Keratinocyte (primary cell): Measurements from ENCODE around the gene FGF12.

ENCODE experiments used
- CTCF ChIP-seq, 3 experiments: IDR thresholded peaks in 1 of 3; conservative IDR thresholded peaks in 1 of 3; optimal IDR thresholded peaks in 1 of 3; 2 replicates in 2 of 3; 3 replicates in 1 of 3; pipeline versions ENCODE3 to v1.5.1; 2011; ENCODE audit warnings: low read length in 3 of 3, mild to moderate bottlenecking in 3 of 3, moderate library complexity in 2 of 3, control low read depth in 1 of 3, inconsistent platforms in 1 of 3; ENCODE audit not compliant: insufficient read depth in 2 of 3; ENCODE audit errors: extremely low read depth in 1 of 3
- EZH2 ChIP-seq: IDR thresholded peaks from one replicate; pipeline ENCODE4 v1.6.1; 2012; ENCODE audit warnings: inconsistent platforms, mild to moderate bottlenecking, low read length, moderate library complexity

- TF ChIP-seq CTCF (optimal IDR thresholded peaks at IDR 0.05 in 1 of 3, IDR thresholded peaks at IDR 0.05 in 1 of 3, conservative IDR thresholded peaks at IDR 0.05 in 1 of 3; ENCODE audit: extremely low read depth in 1 of 3, insufficient read depth in 2 of 3, low read length in 3 of 3) (no peak), EZH2 (no peak)
Measured at GRCh38 chr3:192444791-192445106, 282.6 kb downstream of the FGF12 start.
